HG03280 (cell line): ENCODE measurements around the gene KRT1.

Experiments
- ATAC-seq: cut with Tn5 transposase; IDR thresholded peaks from one replicate; pipeline ENCODE4 v1.9.1; 2021; ENCODE audit warnings: mild to moderate bottlenecking, moderate library complexity; ENCODE audit not compliant: unreplicated experiment

Gene KRT1

GRCh38 chr12:52641468-52641867 is 38.7 kb downstream of the KRT1 start:
- no peak for ATAC-seq

- no peak for ATAC-seq
Measured at GRCh38 chr12:52637299-52637698, 42.9 kb downstream of the KRT1 start.

DNA sequence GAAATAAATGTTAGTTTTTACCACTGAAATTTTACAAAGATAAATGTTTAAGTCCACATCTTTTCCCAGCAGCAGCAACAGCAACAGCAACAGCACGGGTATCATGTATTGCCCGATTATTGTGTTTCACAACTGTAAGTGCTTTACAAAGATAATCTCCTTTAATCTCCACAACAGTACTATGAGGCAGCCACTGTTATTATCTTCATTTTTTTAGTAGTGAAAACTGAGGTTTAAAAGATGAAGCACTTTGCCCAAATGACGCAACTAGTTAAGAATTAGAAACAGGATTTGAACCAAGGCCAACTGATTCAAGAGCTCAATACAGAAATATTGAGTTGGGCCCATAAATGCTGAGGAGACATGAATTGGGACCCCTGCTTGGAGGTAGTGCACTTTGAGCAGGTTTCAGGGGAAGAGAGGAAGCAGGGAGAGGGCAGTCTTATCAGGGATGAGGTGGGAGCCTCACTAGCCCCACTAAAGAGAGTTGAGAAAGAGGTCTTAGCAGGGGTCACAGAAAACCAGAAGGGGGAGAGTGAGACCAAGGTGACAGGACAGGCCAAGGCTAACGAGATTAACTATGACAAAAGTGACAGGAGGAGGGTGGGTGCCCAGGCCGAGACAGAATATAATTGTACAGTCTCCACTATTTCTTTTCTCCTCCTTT is 43.5 kb downstream of the KRT1 start:
- no peak for ATAC-seq

DNA sequence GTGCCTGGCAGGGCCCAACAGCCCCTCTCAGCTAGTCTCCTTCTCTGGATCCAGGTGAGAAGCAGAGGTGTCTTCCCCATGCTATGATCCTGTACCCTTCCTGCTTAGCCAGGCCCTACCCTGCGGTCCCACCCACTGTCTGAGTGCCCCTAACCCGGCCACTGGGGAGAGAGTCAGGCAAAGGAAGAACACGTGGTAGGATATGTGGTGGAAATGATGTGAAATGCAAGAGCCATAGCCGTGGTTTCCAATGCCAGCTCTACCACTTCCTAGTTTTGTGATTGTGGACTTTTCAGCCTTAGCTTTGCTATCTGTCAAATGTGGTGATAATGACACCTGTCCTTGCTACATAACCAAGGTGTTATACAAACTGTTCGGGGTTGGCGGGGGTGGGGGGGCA is 44.0 kb downstream of the KRT1 start:
- no peak for ATAC-seq

DNA sequence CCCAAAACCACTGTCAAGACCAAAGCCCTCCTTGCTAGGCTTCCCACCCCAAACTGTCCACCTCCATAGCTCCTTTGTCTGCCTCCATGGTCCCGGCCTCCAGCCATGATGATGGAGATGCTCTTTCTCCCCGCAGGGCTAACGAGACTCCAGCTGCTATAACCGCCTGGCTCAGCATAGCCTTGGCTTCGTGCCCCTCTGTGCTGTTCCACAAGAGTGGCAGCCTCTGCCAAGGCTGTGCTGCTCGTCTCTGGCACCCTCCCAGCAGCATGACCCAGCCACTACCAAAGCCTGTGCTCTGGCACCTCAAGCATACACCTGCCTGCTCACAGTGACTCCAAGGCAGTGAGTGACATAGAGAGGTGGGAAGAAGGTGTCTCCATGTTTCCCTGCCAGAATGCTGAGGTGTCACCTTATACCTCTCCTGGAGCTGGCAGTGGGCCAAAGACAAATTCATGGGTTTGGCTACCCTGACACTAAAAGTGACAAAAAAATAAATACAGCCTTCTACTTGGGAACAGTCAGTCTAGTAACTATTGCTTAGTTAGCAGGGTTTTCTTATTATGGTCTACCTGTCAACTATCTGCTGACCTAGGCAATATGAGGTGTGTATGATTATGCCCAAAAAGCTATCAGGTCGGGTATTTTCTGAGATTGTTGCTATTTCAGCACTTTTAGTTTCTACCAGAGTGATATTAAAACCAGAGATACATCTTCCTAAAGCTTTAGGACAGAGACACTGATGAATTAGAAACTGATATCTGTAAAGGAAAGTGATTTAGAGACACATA is 45.7 kb downstream of the KRT1 start:
- no peak for ATAC-seq

- no peak for ATAC-seq
Measured at GRCh38 chr12:52633383-52633782, 46.8 kb downstream of the KRT1 start.

DNA sequence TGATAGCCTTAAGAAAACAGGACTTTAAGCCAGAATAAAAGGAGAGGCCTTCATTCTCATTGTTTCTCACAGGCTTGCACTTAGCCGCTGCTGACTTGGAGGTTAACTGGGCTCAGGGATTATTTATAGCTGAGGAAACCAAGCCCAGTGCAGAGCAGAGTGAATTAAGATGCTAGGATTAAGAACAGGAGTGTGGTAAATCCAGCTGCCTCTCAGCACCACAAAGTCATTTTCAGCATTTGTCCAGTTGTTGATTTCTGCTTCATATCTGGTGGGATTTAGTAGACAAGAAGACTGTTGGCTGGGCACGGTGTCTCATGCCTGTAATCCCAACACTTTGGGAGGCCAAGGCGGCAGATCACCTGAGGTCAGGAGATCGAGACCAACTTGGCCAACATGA is 47.6 kb downstream of the KRT1 start:
- no peak for ATAC-seq

- ATAC-seq = no peak
Measured at GRCh38 chr12:52631676-52632459, 48.3 kb downstream of the KRT1 start.

GRCh38 chr12:52631264-52631663 is 48.9 kb downstream of the KRT1 start:
- no peak for ATAC-seq

DNA sequence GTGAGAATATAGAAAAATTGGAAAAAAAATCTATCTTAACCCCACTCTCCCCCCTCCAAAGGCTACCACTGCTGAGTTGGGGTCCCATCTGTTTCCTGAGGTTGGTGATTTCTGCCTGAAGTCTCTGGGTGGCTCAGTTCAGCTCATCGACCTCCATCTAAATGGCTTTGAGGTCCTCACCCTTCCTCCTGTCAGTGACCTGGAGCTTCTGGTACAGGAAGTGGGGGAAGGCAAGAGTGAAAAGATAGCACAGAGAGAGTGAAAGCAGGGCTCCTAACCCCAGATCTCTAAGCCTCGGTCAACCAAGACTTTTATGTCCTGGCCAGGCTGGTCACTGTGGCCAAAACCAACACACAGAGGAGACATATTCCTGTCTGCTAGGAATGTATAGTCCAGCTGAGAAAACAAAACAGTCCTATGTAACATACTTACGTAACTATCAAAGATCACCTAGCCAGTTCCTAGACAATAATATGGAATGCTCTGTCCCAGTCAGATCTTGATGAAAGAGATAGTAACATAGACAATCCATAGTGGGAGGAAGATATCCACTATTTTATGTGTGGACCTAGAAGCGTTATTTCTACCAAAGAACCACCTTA is 49.5 kb downstream of the KRT1 start:
- ATAC-seq = no peak

GRCh38 chr12:52630008-52630500 is 50.2 kb downstream of the KRT1 start:
- no peak for ATAC-seq

- ATAC-seq = no peak
Measured at GRCh38 chr12:52629281-52630007, 50.8 kb downstream of the KRT1 start.

DNA sequence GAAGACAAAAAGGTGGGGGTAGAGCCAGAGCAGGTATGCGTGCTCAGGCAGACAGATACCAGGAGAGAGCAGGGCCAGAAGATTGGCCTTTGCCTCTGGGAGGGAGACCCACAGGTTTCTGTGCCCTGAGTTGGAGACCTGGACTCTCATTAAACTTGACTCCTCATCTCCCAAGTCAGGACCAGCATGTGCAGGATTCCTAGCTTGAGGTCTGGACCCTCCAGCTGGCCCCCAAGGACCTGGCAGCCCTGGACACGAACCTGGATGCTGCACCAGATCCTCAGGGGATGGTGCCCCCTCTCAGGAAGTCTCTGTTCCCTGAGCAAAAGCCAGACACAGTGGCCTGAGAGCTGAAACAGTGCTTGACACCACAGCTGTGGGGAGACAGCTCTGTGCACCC is 51.4 kb downstream of the KRT1 start:
- ATAC-seq = no peak

DNA sequence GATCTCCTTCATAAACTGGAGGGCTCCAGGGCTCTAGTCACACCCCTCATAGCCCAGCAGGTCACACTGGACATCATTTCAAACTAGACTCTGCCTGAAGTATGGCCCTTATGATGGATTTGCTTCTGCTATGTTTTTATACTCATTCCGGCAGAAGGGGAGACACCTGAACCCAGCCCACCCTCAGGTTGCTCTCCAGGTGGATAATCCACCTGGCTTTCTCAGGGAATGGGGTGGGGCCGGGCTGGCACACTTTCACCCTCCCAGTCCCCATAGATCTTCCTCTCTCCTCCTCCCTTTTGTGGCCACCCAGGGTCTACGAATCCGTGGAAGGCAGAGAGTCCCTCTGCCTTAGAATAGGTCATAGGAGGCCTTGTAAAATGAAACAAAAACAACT is 52.1 kb downstream of the KRT1 start:
- no peak for ATAC-seq

- no peak for ATAC-seq
Measured at GRCh38 chr12:52627395-52628110, 52.7 kb downstream of the KRT1 start.
